Stimulated activated CD8-positive, alpha-beta memory T cell treated with anti-CD3 and anti-CD28 coated beads, Interleukin-12 subunit alpha, Interleukin-12 subunit beta, amount 100 ng/mL, for 24 hours (primary cell): Measurements from ENCODE around the gene QRSL1.
"Not testable (repeated sequence)": the region's sequence is repeated elsewhere in the genome, so short reads cannot be mapped to it uniquely, and the experiment has no call there.

Source experiments
- DNase-seq: peaks from one replicate; pipeline ENCODE4 v3.0.0-alpha.2; 2020; ENCODE audit errors: extremely low read depth

Gene QRSL1

DNA sequence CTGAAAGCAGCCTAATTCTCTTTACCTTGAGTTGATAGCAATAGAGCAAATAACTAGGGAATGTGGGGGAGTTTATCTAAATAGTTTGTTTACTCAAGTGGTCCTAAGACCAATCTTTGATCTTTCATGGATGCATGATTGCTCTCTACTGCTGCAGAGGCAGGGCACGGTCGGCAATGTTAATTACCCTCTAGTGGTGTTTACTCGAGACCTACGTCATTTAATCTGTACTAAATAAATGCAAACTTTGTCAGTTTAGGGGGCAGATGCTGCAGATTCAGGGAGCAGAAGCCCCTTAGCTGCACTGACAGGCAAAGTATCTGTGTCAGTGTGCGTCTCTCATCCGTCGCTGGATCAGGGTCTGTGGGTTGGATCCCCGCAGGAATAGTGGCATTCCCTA lies 7.0 kb upstream of the QRSL1 start:
- no peak for DNase-seq

DNA sequence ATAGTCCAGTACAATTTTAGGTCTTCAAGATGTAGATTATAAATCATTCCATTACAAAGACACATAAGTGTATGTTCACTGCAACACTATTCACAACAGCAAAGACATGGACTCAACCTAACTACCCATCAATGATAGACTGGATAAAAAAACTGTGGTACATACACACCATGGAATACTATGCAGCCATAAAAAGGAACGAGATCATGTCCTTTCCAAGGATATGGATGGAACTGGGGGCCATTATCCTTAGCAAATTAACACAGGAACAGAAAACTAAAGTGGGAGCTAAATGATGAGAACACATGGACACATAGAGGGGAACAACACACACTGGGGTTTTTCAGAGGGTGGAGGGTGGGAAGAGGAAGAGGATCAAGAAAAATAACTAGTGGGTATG lies 6.3 kb upstream of the QRSL1 start:
- DNase-seq: no peak

DNA sequence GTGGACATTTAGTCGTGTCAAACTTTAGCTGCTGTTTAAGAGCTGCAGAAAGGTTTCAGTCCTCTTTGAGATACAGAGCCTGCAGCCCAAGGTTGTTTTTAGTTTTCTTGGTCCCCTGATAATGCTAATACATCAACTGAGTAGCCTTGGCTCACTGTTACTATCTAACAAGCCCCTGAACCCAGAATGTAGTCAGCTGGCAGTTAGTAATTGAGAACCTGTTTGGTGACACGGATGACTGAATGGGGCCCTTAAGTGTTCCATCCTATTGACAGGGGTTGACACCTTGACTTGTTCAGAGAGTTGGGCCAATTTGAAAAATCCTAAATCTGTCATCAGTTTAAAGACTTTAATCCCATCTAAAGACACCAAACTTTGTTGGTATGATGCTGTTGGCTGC lies 2.9 kb upstream of the QRSL1 start:
- no peak for DNase-seq

DNA sequence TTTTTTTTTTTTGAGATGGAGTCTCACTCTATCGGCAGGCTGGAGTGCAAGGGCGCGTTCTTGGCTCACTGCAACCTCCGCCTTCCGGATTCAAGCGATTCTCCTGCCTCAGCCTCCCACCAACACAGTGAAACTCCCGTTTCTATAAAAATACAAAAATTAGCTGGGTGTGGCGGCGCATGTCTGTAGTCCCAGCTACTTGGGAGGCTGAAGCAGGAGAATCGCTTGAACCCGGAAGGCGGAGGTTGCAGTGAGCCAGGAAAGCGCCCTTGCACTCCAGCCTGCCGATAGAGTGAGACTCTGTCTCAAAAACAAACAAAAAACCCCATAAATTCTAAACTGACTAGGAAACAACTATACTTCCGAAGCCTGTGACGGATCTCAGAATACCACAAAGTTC lies 1.6 kb upstream of the QRSL1 start:
- not testable (repeated sequence) for DNase-seq

DNA sequence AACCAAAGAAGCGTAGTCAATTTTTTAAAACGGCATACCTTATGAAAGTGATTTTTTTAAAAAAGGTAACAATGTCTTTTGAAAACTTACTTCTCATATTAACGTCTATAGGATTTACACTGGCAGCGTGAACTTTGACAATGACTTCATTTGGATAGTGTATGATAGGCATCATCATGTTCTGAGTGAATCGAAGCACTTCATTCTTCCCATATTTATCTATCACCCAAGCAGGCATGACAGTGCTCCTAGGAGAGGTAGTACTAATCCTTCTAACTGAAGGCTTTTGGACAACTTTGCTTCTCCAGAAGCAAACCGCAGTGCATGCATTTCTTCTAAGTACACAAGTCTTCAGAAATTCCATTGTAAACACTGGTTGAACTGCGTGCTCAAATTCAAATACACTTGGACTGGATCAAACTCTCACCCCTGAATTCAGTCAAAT lies 698 bp upstream of the QRSL1 start:
- DNase-seq: no peak

DNA sequence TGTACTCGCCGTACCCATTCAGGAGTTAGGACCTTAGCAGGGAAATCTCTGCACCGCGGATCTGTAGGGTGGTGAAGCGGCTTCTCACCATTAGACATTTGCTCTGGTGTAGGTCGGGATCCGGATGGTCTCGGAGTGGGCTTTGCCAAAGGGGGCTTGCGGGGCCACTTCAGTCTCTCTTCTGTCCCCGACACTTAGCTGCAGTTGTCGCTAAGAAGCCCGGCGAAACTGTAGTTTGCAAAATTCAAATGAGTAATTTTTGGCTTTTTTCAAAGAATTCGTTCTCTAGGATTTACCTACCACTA lies 433 bp downstream of the QRSL1 start:
- no peak for DNase-seq

DNA sequence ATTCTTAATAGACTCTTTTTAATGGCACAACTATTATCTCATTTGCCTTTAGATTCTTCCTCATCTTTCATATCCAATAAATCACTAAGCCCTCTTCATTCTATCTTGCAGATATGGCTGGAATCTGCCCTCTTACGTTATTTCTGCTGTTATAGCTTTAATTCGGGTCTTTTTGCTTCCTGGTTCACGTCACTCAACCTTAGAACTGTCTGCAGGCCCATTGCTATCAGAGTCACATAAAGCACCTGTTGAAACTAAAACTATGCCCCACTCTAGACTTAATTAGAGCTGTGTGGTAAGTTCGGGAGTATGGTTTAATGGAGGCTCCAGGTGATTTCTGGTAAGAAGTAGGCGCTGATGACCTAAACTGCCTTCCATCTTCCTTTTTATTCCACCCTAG lies 988 bp downstream of the QRSL1 start:
- DNase-seq: no peak

DNA sequence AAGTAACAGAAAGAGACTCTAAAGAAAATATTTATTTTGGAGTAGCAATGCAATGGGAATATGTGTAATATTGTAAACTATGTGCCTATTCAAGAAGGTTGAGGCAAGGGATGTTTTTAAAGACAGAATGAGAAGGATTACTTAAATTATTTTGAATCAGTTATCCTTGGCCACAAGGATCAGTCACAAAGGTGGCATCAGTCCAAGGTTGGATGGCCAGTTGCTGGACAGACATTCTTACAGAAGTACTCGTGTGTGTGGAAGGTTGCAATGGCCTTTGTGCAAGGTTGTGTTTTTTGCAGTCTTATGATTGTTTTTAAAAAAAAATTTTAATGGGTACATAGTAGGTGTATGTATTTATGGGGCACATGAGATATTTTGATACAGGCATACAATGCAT lies 2.0 kb downstream of the QRSL1 start:
- no peak for DNase-seq

DNA sequence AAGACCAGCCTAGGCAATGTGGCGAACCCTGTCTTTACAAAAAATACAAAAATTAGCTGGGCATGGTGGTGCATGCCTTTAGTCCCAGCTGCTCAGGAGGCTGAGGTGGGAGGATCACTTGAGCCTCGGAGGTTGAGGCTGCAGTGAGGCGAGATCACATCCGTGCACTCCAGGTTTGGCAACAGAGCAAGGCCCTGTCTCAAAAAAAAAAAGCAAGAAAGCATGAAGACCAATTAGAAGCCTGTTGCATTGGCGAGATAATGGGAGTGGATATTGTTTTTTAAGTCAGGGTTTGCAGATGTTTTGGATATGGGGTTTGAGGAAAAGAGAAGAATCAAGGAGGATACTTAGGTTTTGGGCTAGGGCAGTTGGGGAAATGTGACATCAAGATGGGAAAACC lies 5.2 kb downstream of the QRSL1 start:
- no peak for DNase-seq

DNA sequence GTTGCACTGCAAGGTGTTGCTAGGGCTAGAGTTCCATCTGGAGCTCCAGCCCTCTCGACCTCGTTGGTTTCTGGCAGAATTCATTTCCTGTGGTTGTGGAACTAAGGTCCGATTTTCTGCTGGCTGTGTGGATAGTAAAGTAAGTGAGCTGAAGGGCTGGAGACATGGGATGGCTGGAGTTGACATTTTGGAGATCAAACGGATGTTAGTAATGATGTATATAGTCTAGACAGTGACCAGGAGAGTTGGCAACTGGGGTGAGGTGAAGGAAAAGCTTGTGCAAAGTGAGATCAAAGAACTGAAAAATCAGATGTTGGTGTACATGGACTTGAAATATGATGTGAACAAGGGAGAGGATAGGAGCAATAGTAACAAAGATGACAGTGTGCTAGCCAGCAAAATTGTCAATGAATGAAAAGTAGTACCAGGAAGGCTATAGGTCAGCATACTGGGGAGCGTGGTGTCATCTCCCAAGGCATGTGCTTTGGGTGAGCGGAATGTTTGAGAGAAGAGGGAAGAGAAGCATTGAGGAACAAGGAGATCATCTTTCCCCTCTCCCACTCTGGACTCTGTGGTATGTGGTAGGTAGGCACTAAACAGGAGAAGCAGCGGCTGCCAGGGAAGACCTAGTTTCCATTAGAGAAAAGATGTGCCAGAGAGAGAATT lies 7.8 kb downstream of the QRSL1 start:
- no peak for DNase-seq

DNA sequence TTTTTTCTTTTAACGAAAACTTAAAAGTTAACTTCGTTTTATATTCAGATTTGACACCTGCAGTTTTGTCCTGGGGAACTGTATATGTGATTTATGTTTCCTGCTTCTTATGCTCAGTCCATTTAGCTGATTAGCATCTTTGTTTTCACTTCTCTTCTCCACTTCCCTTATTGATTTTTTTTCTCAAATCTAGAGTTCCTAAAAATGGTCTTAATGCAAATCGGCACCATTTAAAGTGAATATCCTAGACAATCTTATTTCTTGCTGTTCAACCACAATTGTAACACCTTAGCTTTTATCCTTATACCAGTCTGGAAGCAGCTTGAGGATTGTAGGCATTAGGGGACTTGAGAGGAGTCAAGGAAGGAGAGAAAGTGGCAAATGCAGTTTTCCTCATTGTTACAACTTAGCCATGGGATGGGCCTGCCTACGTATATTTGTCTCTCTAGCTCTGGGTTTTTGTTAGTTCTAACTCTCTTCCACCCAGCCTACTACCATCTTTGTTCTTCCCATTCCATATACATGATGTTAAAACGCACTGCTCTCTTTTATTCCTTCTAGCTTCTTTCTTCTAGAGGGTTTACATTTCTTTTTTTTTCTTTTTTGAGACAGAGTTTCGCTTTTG lies 8.5 kb downstream of the QRSL1 start:
- no peak for DNase-seq

DNA sequence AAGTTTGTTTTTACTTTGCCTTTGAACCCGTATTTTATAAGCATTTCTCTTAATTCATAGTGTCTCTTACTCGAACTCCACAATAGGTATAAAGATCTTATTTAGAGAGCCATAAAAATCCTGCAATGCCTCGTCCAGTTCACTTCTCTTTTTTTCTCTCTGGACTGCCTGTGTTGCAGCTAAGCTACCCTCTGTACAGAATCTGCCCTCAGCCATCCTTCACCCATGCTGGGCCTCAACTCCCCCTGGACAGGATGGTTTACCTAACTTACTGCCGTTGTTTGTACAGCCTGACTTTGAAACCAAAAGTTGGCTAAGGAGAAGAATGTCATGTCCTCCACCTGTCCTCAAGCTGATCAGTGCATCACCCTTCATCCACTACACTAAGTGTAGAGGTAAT lies 10.4 kb downstream of the QRSL1 start:
- DNase-seq: no peak

DNA sequence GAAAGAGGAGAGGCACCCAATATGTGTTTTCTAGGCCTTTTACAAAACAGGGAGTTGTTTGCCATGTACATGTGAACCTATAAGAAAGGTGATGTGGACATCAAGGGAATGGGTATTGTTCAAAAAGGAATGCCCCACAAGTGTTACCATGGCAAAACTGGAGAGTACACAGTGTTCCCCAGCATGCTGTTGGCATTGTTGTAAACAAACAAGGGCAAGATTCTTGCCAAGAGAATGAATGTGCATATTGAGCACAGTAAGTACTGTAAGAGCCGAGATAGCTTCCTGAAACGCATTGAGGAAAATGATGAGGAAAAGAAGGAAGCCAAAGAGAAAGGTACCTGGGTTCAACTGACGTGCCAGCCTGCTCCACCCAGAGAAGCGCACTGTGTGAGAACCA lies 13.1 kb downstream of the QRSL1 start:
- DNase-seq: no peak

DNA sequence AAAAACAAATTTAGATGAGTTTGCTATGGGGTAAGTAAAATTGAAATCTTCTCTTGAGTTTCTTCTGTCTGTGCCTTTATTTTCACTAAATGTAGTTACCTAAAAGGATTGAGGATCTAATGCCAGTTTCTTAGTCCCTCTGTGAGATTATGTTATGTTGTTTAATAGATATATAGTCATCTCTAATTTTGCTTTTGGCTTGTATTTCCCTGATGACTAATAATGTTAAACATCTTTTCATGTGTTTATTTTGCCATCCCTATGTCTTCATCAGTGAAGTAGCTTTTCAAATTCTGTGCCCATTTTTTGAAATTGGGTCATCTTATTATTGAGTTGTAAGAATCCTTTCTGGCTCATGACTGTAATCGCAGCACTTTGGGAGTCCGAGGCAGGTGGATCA lies 13.7 kb downstream of the QRSL1 start:
- no peak for DNase-seq

DNA sequence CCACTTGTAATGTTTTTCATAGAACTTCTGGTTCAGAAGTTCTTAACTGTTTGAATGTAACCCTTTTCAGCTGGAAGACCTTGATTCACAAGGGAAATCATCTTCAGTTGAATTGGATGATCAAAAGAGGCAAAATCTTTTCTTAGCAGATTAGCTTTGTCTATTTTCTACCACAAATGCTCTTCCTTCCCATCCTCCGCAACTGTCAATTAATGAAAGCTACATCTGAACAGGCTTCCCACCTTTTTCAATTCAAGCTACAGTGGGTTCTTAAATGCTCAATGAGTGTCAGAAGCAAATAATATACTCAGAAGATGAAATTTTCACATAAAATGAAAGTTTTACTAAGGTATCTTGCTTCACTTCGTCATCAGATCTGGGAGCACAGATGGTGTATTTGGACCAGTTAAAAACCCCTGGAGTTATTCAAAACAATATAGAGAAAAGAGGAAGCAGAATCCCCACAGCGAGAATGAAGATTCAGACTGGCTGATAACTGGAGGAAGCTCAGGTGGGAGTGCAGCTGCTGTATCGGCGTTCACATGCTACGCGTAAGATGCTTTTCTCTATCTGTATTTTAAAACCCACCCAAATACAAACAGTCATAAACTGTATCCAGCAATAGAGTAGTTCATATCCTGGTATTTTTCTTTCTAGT lies 19.4 kb downstream of the QRSL1 start:
- DNase-seq: no peak

DNA sequence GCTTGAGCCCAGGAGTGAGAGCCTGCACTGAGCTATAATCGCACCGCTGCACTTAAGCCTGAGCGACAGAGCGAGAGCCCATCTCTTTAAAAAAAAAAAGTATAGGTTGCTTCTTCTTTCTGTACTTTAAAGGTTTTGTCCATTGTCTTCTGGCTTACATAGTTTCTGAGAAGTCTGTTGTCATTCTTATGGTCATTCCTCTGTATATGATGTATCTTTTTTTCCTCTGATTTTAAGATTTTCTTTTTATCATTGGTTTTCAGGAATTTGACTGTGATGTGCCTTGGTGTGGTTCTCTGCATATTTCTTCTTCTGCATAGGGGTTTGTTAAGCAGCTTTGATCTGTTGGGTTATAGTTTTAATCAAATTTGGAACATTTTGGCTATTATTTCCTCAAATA lies 29.1 kb downstream of the QRSL1 start:
- no peak for DNase-seq

DNA sequence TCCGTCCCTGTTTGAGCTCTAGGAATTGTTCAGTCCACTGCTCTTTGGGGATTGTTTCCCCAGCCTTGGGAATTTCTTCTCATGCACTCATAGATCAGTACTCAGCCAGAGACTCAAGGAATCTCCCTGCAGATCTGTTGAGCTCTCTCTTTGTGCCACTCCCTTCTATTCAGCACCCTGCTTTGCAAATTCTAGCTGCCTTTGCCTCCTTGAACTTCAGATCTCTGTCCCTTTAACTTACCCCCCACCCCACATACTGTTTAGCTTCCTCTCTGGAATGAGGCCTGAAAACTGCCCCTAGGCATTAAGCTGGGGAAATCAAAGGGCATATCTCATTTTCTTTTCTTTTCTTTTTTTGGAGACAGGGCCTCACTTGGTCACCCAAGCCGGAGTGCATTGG lies 30.5 kb downstream of the QRSL1 start:
- DNase-seq: no peak

DNA sequence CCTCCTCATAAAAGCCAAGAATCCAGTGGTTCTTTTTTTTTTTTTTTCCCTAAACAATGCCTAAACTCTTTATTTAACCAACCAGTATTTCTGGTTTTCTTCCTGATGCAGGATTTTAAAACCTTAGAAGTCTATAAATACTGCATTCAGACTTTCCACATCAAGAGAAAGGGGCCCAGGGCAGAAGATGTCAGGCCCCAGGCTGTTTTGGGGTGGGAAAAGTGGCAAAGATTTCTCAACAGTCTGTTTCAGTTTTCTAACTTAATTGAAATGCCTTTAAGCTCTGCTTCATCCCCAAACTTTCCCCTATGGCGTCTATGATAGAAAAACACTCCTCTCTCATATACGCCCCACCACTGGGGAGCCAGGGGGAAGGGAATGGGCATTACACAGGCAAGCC lies 33.1 kb downstream of the QRSL1 start:
- DNase-seq: no peak

DNA sequence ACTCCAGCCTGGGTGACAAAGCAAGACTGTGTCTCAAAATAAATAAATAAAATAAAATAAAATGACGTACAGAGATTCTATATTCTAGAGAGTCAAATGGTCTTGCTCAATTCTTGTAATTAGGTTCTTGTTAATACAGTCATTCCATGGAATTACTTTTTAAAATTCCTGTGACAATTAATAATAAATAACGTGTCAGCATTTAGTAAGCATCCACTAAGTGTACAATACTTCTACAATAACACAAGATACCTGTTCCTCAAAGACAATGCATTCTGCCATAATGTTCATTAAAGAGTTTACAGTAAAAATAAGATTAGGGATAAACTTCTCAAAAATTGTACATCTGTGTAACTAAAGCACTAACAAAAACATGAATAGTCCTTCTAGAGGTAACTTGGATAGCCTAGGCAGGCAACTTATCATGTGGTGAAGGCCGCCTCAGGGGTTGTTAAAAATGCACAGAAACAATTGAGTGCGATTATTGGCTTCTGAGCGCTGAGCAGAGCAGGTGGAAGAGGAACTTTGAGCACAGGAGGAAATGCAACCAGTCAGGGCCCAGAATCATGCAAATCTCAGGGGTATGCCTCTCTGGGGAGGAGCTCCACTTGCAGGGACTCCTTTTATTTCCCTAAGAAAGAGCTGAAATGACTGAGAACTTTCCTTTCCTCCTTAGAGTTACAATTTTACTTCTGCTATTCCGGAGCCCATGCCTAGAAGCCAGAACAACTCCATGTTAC lies 37.1 kb downstream of the QRSL1 start:
- DNase-seq: no peak

DNA sequence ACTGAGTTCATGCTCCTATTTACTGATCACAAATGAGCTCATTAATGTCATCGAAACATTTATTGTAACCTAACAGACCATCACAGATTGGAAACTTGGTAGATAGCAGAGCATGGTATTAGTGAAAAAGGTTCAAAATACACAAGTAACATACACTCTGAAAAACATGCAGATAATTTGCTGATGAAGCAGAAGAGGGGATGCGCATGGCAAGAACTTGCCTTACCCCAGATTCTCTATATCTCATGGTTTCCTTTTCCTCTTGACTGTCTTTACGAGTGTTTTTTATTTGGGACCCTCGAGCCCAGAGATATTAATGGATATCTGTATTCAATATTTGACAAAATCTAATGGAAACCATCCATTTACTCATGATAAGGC lies 37.6 kb downstream of the QRSL1 start:
- no peak for DNase-seq

DNA sequence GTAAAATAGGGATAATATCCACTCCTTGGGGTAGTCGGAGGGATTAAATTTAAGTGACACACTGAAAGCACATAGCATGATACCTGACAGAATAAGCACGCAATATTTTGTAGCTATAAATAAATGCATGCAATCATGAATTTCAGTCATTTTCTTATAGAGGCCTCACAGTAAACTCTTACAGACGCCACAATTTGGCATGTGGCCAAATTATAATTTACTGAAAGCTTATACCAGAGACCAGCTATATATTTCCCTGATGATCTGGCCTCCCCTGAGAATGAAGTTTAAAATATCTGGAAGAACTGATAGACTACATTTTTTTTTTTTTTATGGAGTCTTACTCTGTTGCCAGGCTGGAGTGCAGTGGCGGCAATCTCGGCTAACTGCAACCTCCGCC lies 40.9 kb downstream of the QRSL1 start:
- DNase-seq: no peak

DNA sequence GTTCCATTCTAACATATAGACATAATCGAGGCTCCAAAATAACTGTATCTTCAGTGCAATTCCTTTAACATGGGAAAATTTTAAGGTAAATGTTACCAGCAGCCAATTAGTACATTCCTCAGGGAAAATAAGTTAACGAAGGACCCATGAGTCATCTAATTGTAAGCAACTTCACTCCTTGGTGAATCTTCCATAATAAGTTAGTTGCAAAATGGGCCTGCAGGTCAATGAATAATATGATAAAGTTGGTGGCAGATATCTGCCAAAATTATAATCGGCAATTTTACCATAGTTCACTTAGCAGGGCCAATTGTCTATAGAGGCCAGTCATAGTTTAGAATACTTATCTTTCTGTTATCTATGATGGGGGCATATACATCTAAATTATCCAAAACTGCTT lies 42.3 kb downstream of the QRSL1 start:
- no peak for DNase-seq
